WTC11 (cell line): ENCODE measurements around the gene DPP10.

Experiments used
- ATF3 ChIP-seq: sonication (generic); formaldehyde crosslinking; conservative IDR thresholded peaks from 2 replicates; pipeline ENCODE4 v1.8.1; 2022; ENCODE audit warnings: mild to moderate bottlenecking, missing genetic modification reagents
- CREM ChIP-seq: sonication (generic); formaldehyde crosslinking; IDR thresholded peaks from 2 replicates; pipeline ENCODE4 v1.8.1; 2022; ENCODE audit warnings: mild to moderate bottlenecking, missing genetic modification reagents, moderate library complexity
- CTCF ChIP-seq: fragments of 200-600 bp; IDR thresholded peaks from 2 replicates; pipeline ENCODE4 v1.8.0; 2022; ENCODE audit warnings: antibody characterized with exemption
- MLX ChIP-seq: sonication (generic); formaldehyde crosslinking; IDR thresholded peaks from 2 replicates; pipeline ENCODE4 v1.8.1; 2023; ENCODE audit warnings: mild to moderate bottlenecking, missing genetic modification reagents, moderate library complexity
- TEAD4 ChIP-seq: sonication (generic); formaldehyde crosslinking; IDR thresholded peaks from 2 replicates; pipeline ENCODE4 v1.8.0; 2022; ENCODE audit warnings: mild to moderate bottlenecking, missing genetic modification reagents
- USF1 ChIP-seq: sonication (generic); formaldehyde crosslinking; IDR thresholded peaks from 2 replicates; pipeline ENCODE4 v1.8.0; 2022; ENCODE audit warnings: mild to moderate bottlenecking, missing genetic modification reagents

GRCh38 chr2:115568643-115569042 lies 1126.2 kb downstream of the DPP10 start:
- TF ChIP-seq CREM (no peak), ATF3 (CRISPR knock-in tag) (no peak), USF1 (CRISPR knock-in tag) (no peak), CTCF (no peak), TEAD4 (CRISPR knock-in tag) (no peak), MLX (CRISPR knock-in tag) (no peak)
